HG02852 (cell line): ENCODE data around the gene ARHGEF4.

Experiments
- ATAC-seq: cut with Tn5 transposase; IDR thresholded peaks from one replicate; pipeline ENCODE4 v1.9.1; 2021; ENCODE audit warnings: mild to moderate bottlenecking, moderate library complexity; ENCODE audit not compliant: unreplicated experiment

Gene ARHGEF4

GRCh38 chr2:130834931-130835765 is 1.6 kb upstream of the ARHGEF4 start:
- ATAC-seq = no peak

DNA sequence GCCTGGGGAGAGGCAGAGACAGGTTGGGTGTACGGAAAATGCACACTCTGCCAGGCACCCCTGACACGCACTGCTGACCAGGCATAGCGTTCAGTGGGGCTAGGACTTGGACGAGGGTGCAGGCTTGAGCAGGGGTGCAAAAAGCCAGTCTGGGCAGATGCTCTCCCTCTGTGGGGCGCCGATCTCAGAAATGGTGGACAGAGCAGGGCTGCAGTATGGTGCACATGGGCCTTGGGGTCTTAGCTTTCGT is 1.0 kb upstream of the ARHGEF4 start:
- ATAC-seq = no peak

DNA sequence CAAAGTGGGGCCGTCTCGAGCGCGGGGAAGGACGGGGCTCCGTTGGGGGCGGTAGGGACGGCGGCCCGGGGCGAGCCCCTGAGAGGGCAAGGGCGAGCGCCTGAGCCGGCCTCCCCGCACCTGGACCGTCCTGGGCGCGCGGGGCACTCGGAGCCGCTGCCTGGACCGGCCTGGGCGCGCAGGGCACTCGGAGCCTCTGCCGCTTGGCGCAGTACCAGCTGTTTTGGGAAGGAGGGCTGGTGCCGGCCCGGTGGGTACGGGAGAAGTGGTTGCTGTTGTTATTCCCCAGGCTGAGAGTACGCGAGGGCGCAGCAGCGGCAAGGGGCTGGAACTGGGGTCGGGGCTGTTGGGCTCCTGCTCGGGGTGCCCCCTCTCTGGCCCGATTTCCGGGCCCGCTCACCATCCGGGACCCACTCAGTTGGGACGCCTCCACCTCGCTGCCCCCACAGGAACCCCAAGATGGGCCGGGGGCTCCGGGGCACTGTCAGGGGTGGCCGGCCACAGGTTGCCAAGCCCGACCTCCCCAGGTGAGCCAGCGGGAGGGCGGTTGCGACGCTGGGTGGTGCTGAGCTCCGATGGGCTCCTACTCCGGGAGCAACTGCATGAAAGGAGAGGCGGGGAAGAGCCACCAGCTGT is 579 bp downstream of the ARHGEF4 start:
- ATAC-seq = no peak

DNA sequence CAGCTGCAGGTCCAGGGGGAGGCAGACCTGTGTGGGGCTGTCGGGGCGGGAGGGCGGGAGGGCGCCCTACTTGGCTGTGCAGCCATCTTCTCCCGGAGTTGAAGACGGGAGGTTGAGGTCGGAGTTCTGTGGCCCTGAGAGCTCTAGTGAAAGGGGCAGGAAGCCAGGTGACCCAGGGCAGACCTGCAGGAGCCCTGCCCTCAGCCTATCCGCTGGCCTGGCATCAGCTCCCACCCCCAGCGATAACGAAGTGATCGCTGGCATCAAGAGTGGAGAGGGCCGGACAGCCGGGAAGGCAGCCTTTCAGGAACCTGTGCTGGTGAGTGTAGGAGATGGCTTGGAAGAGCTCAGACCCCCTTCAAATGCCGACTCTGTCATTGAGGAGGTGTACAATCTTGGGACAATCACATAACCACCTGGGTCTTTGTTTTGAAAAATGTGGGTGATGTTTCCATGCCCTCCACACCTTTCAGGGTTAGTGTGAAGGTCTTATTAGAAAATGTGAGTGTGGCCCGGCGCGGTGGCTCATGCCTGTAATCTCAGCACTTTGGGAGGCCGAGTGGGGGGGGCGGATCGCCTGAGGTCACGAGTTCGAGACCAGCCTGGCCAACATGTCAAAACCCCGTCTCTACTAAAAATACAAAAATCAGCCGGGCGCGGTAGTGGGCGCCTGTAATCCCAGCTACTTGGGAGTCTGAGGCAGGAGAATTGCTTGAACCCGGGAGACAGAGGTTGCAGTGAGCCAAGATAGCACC is 1.3 kb downstream of the ARHGEF4 start:
- no peak for ATAC-seq

DNA sequence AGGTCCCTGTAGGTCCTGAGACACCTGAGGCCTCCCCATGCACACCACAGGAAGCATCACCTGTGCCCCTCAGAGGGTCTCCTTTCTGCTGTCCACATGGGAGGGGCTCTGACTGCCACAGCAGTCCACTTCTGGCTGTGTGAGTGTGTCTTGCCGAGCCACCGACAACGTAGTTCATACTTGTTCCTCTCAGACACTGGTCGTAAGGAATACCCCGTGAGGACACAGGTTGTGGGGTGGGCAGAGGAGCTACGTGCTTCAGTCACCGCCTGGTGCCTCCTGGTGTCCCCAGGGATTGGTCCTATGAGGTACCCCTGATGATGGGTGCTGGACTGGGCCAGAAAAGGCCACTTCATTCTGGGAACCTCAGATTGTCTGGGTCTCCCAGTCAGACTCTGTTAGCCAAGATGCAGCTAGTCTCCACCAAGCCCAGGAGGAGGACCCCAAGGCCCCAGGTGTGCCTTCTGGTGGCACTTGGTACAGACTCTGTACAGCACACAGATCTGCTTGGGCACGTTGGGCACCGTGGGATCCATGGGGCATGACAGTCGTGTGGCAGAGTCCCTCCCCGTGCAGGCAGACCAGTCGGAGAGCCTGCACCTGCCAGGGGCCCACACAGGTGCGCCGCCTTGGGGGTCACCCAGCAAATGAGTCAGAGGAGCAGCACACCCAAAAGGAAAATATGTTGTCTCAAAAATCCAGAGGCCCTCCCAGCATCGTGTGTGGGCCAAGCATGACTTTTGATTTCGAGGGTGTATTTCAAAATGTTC is 2.5 kb downstream of the ARHGEF4 start:
- no peak for ATAC-seq

GRCh38 chr2:130840506-130840905 is 3.8 kb downstream of the ARHGEF4 start:
- ATAC-seq = no peak

GRCh38 chr2:130841741-130842365 is 5.1 kb downstream of the ARHGEF4 start:
- no peak for ATAC-seq

- ATAC-seq = no peak
Observed at GRCh38 chr2:130842770-130843169, 6.1 kb downstream of the ARHGEF4 start.

- ATAC-seq = no peak
Observed at GRCh38 chr2:130843321-130843985, 6.7 kb downstream of the ARHGEF4 start.

GRCh38 chr2:130844161-130844560 is 7.4 kb downstream of the ARHGEF4 start:
- no peak for ATAC-seq

DNA sequence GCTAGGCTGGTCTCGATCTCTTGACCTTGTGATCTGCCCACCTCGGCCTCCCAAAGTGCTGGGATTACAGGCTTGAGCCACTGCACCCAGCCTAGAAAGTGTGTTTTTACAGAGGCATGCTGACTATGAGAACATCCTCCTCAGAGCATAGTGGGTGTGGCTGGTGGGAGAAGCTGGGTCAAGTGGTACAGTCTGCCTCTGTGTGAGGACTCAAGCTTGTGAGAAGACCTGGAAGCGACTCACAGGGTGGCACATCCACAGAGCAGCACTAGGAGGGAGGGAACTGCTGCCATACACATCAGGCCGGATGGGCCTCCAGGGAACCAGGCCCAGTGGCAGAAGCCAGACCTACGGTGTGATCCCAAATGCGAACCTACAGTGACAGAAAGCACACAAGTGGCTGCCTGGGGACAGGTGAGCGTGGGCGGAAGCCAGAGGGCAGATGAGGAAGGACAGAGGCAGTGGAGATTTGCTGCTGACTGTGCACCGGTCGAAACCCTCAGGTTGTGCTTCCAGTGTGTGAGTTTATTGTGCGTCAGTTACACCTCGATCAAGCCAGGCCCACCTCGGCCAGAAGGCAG is 8.9 kb downstream of the ARHGEF4 start:
- no peak for ATAC-seq

DNA sequence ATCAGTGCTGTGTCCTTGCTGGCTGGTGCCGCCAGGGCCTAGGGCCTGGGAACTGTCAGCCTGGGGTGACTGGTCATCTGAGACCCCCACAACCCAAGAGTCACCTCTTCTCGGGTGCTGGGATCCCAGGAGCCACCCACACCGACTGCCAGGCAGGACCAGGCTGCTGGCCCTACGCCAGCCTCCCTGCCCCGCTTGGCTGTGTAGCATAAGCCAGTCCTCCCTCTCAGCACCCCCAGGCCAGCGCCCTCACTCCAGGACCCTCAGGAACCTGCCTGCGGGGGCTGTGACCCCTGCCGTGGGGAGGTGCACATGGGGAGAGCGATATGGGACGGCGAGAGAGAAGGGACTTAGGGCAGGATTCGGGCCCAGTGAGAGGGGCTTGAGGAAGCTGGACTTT is 9.5 kb downstream of the ARHGEF4 start:
- no peak for ATAC-seq

DNA sequence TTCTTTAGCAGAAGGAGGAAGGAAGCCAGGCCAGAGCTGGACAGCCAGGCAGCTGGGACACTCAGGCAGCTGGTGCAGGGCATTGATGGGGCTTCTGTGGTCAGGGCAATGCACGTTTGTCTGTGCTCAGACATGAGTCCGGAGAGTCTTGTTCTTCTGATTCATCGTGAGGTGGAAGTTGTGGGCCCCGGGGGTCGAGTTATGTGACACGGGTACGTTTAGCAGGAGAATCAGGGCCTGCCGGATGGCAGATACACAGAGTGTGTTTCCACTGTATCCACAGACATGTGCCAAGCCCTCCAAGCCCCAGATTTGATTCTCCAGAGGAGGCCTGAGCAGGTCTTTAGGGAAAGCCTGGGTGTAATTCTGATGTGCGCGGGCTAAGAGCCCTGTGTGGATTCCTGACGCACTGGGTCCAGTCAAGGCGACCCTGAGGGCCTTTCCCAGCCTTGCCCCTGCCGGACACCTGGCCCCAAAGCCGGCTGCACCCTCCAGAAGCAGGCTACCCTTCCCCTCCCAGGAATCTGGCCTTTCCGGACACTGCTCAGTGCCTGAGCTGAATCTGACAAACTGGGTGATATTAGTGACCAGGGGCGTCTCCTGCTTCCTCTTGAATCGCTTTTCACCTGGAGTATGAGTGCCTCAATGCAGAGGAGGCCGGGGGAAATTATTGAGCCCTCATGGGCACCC is 10.1 kb downstream of the ARHGEF4 start:
- no peak for ATAC-seq

- ATAC-seq = no peak
Observed at GRCh38 chr2:130847776-130848525, 11.2 kb downstream of the ARHGEF4 start.

DNA sequence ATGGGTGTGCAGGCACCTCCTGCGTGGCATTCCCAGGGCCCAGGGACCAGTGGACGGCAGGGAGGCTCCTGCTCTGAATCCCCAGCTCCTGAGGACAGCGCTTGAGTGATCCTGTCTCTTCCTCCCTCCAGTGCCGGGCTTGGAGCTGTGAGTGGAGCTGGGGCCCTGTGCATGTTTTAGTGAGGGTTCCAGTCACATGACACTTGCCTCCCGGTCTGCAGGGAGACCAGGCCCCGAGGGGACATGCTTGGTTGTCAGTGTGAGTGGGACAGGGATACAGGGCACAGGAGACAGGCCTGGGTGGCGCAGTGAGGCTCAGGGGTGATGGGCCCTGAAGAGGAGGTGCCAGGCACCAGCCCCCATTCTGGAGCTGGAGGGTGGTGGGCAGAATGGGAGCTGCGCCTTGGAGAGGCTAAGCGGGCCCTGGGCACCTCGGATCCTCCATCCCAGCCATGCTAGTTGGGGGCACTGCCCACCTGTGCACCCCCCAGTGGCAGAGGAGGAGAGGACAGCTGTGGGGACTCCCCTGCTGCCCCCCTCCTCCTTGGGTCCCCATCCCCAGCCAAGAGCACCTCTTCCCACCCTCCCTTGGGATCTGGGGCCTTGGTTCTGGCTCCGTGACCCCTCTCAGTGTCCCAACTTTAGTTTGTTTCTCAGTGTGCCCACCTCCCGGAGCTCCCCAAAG is 12.0 kb downstream of the ARHGEF4 start:
- ATAC-seq = no peak

DNA sequence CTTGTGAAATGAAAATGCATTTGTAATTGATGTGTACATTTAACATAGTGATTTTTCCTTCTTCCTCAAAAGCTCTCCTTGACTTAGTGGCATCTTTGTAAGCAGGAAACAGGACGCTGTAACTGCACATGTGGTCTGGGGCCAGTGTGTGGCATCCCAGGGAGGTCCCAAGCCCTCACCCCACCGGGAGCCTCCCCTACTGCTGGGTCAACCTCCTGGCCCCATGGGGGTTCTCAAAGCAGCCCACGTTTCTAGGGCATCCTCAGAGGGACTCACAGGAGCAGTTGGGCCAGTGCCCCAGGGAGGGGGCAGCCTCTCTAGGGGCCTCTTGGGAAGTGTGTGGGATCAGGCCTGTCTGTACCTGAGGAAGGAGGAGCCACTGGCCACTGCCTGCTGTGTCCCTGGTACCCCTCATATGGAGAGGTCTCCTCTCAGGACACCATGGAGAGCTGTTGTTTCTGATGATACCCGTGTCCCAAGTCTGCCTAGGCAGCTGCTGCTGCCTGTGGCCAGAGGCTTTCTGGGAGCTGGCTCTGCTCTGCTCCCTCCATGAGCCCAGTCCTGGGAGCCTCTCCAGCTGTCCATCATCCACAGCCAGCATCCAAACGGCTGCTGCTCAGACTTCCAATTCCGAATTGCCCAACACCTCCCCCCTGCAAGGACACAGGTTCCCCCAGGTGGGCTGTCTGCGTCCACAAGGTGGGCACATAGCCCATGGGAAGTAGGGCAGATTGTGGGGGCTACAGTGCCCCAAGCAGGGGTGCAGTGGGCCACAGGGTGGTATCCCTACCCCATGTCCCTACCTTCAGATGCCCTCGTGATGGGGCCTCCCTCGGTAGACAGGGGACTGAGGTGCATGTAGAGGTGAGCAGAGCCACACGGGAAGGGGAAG is 13.4 kb downstream of the ARHGEF4 start:
- no peak for ATAC-seq
